Measurements from ENCODE around the gene PIK3C3.
A peak's percentile ranks its signal among the peaks of the same experiment; 100 is the strongest.
"Not testable (repeated sequence)": the region's sequence is repeated elsewhere in the genome, so short reads cannot be mapped to it uniquely, and the experiment has no call there.

The PIK3C3 gene

DNA sequence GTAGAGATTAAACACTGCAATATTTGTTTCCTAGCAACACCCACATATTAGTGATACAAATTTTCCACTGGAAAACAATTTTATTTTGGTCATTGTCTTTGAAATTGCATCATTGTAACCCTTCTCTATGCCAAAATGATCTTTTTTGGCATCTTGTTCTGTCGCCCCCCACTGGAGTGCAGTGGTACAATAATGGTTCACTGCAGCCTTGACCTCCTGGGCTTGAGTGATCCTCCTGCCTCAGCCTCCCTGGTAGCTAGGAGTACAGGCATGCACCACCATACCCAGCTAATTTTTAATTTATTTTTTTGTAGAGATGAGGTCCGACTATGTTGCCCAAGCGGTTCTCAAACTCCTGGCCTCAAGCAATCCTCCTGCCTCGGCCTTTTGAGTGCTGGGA is 117.4 kb downstream of the PIK3C3 start:
- DNase-seq (ENCODE audit: low spot score), result no peak

GRCh38 chr18:42074704-42075103 is 119.7 kb downstream of the PIK3C3 start:
- DNase-seq (ENCODE audit: low spot score), result no peak

DNA sequence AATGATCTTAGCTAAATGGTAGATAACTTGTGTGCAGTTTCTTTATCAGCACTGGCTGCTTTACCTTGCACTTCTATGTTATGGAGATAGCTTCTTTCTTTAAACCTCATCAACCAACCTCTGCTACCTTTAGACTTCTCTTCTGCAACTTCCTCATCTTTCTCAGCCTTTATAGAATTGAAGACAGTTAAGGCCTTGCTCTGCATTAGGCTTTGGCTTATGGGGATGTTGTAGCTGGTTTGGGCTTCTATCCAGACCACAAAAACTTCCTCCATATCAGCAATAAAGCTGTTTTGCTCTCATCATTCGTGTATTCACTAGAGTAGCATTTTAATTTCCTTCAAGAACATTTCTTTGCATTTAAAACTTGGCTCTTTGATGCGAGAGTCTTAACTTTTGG is 123.7 kb downstream of the PIK3C3 start:
- DNase-seq (ENCODE audit: low spot score), result no peak

DNA sequence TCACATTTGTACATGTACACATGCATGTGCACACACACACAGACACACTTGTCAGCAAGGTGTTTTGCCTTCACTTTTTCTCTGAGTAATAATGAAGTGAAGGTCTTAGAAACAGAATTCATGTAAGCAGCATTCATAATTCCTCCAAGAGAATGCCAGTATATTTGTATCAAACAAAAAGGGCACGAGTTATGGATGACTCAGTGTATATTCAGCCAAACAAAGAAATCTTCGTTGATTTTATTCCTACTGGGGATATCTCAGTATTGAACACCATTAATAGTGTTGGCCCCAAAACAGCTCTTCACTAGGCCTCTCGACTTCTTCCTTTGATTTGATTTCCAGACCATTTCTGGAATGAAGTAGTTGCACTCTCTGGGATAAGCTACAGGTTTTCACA is 125.3 kb downstream of the PIK3C3 start:
- no peak for DNase-seq (ENCODE audit: low spot score)

DNA sequence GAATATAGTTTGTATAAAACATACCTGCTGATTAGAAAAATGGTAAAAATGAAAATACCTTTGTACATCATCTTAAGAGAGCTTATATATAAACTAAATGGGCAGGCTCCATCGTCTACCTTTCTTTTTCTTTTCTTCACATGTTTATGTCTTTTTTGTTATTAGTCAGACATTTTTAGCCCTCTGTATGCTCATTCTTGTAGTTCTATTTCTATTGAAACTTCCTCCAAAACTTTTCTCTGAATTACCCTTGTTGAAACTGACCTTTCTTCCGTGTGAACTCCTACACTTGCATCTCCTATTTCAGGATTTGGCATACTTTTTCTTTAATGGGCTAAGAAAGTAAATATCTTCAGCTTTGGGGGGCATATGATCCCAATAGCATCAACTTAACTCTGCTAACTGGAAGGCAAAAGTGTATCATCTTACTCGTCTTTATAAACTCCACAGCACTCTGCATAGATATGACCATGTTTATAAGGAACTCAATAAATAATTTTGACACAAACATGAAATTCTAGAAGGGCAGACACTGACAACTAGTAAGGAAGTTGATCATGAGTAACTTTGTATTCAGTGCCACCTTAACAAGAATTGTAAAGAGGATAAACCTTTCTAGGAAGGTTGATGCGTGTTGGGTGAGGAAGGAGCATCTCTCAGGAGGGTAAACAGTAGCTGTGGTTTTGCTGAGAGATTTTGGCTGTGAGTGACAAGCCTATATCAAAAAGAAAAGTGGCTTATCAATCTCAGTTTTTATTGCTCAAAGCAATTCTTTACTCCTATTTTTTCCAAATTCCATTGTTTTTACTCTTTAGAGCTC is 127.6 kb downstream of the PIK3C3 start:
- no peak for DNase-seq (ENCODE audit: low spot score)

DNA sequence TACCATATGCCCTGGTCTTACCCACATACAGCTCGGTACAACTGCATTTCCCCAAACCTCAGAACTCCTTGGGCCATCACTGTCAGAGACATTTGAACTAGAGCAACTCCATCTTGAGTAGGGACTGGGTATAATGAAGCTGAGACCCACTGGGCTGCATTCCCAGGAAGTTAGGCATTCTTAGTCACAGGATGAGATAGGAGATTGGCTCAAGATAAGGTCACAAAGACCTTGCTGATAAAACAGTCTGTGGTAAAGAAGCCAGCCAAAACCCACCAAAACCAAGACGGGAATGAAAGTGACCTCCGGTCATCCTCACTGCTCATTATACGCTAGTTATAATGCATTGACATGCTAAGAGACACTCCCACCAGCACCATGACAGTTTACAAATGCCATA is 131.3 kb downstream of the PIK3C3 start:
- DNase-seq (ENCODE audit: low spot score), result no peak

GRCh38 chr18:42087235-42087634 is 132.2 kb downstream of the PIK3C3 start:
- no peak for DNase-seq (ENCODE audit: low spot score)

GRCh38 chr18:42087876-42088275 is 132.8 kb downstream of the PIK3C3 start:
- DNase-seq (ENCODE audit: low spot score), result no peak

- no peak for DNase-seq (ENCODE audit: low spot score)
Observed at GRCh38 chr18:42092848-42093247, 137.8 kb downstream of the PIK3C3 start.

DNA sequence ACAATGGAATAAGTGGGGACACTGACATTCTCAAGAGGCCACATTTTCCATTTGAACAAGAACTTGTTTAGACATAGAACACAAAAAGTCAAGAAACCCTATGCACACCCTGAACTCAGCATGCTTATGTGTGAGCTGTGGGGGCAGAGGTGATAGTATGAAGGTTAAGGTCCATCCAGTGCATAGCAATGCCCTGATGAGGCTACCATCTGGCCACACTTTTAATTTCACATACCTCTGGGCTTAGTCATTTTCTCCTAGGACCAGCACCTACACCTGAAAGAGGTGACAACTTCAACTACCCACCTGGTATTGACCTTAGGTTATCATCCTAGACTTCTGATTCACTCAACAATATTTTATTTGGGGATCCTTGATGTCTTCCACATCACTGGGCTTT is 139.8 kb downstream of the PIK3C3 start:
- no peak for DNase-seq (ENCODE audit: low spot score)

- DNase-seq (ENCODE audit: low spot score), result no peak
Observed at GRCh38 chr18:42095732-42096377, 140.8 kb downstream of the PIK3C3 start.

GRCh38 chr18:42100248-42100647 is 145.2 kb downstream of the PIK3C3 start:
- DNase-seq (ENCODE audit: low spot score), result no peak

DNA sequence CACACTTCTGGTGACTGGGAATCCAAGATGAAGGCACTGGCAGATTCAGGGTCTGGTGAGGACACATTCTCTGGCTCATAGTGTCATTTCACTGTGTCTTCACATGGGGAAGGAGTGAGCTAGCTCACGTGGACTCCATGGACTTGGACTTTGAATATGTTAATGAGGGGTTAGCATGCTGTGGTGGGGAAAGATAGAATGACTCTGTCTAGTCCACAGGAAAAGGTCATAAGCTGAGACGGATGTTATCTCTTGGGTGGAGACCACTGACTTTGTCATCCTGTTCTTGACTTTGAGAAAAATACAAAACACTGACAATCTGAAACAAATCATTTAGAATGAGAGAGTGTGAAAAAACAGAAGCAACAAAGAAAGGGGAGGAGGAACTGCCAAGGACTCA is 145.9 kb downstream of the PIK3C3 start:
- no peak for DNase-seq (ENCODE audit: low spot score)

GRCh38 chr18:42105394-42105793 is 150.4 kb downstream of the PIK3C3 start:
- DNase-seq (ENCODE audit: low spot score), result no peak

DNA sequence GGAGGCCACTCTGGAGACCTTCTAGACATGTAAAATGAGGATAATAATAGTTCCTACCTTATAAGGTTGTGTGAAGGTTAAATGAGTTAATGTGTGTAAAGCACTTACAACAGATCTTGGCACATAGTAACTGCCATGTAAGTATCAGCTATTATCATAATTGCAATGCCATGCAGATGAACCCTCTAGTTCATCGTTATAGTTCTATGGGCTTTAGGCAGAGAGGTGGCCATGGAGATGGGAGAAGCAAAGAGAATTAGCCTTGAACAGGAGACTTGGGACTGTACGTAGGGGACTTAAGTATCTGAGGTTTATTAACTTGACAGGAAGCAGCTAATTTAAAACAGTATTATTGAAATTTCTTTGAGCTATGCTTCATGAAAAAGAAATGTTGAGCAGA is 151.8 kb downstream of the PIK3C3 start:
- no peak for DNase-seq (ENCODE audit: low spot score)

DNA sequence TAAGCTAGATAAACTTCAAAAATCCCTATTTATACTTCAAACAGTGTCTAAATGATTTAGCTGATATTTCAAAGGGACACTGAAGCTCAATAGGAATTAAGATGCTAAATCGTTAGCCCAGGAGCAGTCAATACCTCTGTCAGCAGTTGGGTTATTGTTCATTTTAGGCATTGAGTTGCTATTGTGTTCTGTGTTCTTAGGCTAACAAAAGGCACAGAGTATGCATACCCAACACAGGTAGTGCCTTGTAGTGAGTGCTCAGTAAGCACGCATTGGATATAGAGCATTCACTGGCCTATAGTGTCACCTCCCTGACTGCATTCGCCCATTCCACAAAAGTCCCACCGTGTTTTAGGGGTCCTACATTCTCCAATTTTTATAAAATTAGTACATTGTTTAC is 152.3 kb downstream of the PIK3C3 start:
- no peak for DNase-seq (ENCODE audit: low spot score)

GRCh38 chr18:42107691-42108450 is 152.8 kb downstream of the PIK3C3 start:
- DNase-seq (ENCODE audit: low spot score), result no peak

- not testable (repeated sequence) for DNase-seq (ENCODE audit: low spot score)
Observed at GRCh38 chr18:42112147-42112546, 157.1 kb downstream of the PIK3C3 start.

GRCh38 chr18:42112657-42113420 is 157.8 kb downstream of the PIK3C3 start:
- DNase-seq (ENCODE audit: low spot score), result no peak

DNA sequence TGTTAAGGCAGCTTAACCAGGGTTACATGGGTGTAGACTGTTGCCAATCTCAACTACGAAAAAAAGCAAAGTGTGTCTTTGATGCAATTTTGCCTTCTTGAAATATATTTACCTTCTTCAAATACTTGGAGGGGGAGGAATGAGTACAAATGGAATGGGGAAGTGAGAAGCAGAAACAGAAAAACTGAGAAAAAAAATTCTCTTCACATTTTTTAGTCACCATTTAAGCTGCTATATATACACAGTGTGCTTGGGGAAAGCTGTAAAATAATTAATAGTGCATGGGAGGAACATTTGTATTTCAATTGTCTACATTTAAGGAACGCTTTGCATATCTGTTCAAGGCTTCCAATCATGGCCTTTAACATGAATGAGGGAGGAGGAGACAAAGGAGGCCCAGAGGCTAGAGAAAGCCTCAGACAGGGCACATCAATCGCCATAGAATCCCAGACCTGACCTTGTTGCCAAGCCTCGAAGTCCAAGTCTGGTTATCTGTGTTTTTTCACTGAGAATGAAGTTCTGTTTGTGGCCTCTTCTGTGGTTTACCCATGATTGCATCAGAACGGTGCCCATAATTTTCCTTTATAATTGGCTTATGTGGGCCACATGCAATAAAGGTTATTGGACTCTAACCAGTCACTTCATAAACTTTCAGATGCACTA is 158.6 kb downstream of the PIK3C3 start:
- peak; percentile 18 for DNase-seq (ENCODE audit: low spot score)

GRCh38 chr18:42114310-42114943 is 159.4 kb downstream of the PIK3C3 start:
- DNase-seq (ENCODE audit: low spot score), result peak; percentile 69
